Endothelial cell (in vitro differentiated cells): Measurements from ENCODE around the gene HDAC6. TPM values are rescaled to one million over a fixed set of nuclear protein-coding genes. Genes with fewer than 3 reads are reported as not detected.

Experiments used
- DNase-seq: peaks from one replicate; pipeline ENCODE4 v3.0.0; 2021; ENCODE audit warnings: low spot score
- H3K27ac Mint-ChIP-seq: one replicate; pipeline ENCODE4 v1.8.0; 2021; ENCODE audit warnings: mixed read lengths, inconsistent platforms; ENCODE audit not compliant: unreplicated experiment
- H3K27me3 Mint-ChIP-seq: one replicate; pipeline ENCODE4 v1.8.0; 2021; ENCODE audit warnings: mild to moderate bottlenecking, moderate library complexity, mixed read lengths, inconsistent platforms; ENCODE audit not compliant: unreplicated experiment
- H3K36me3 Mint-ChIP-seq: one replicate; pipeline ENCODE4 v1.8.0; 2021; ENCODE audit warnings: mild to moderate bottlenecking, low read depth, mixed read lengths, inconsistent platforms; ENCODE audit not compliant: unreplicated experiment
- H3K4me1 Mint-ChIP-seq: one replicate; pipeline ENCODE4 v1.8.0; 2021; ENCODE audit warnings: mild to moderate bottlenecking, mixed read lengths, inconsistent platforms; ENCODE audit not compliant: unreplicated experiment
- H3K4me3 Mint-ChIP-seq: one replicate; pipeline ENCODE4 v1.8.0; 2021; ENCODE audit warnings: mild to moderate bottlenecking, mixed read lengths, inconsistent platforms; ENCODE audit not compliant: unreplicated experiment
- H3K9me3 Mint-ChIP-seq: one replicate; pipeline ENCODE4 v1.8.0; 2021; ENCODE audit warnings: mixed read lengths, inconsistent platforms; ENCODE audit not compliant: unreplicated experiment
- CTCF ChIP-seq: fragments of 200-600 bp; sonication (generic); IDR thresholded peaks from one replicate; pipeline ENCODE4 v1.5.0; 2021; ENCODE audit warnings: antibody characterized with exemption; ENCODE audit not compliant: unreplicated experiment
- total RNA-seq: library from RNA; stranded (reverse); fragmentation: NEBNext Ultra II Directional; extraction: Animal tissue kit (Norgen Biotek cat#: 25700); gene quantifications from one replicate; pipeline ENCODE4 v1.2.1, GENCODE V29; 2021; ENCODE audit not compliant: unreplicated experiment

The HDAC6 gene
- total RNA-seq, 1 donor from 2014 or later = 122 TPM

- no peak overlapping the region for H3K4me3 Mint-ChIP-seq
- no peaks in the 10 kb centered on the region for H3K9me3 Mint-ChIP-seq
- TF ChIP-seq CTCF = no peak
- no peak overlapping the region for H3K27ac Mint-ChIP-seq
- peaks cover 7% of the 10 kb centered on the region for H3K27me3 Mint-ChIP-seq
- DNase-seq = no peak
- no peaks in the 10 kb centered on the region for H3K36me3 Mint-ChIP-seq
- H3K4me1 Mint-ChIP-seq = no peaks in the 10 kb centered on the region
Measured at GRCh38 chrX:48779399-48779798, 22.5 kb upstream of the HDAC6 start.

GRCh38 chrX:48781705-48782104 is 20.2 kb upstream of the HDAC6 start:
- Mint-ChIP-seq H3K9me3 (no peaks in the 10 kb centered on the region), H3K27me3 (peaks cover 7% of the 10 kb centered on the region), H3K4me1 (no peaks in the 10 kb centered on the region), H3K36me3 (no peaks in the 10 kb centered on the region), H3K4me3 (no peak overlapping the region), H3K27ac (no peak overlapping the region)
- DNase-seq = no peak
- no peak for TF ChIP-seq CTCF

- peaks cover 7% of the 10 kb centered on the region for H3K27me3 Mint-ChIP-seq
- no peaks in the 10 kb centered on the region for H3K36me3 Mint-ChIP-seq
- H3K4me1 Mint-ChIP-seq = no peaks in the 10 kb centered on the region
- no peak for TF ChIP-seq CTCF
- no peaks in the 10 kb centered on the region for H3K9me3 Mint-ChIP-seq
- no peak overlapping the region for H3K4me3 Mint-ChIP-seq
- H3K27ac Mint-ChIP-seq = no peak overlapping the region
- DNase-seq = no peak
Measured at GRCh38 chrX:48782216-48782615, 19.7 kb upstream of the HDAC6 start.

- H3K4me3 Mint-ChIP-seq = no peak overlapping the region
- no peak overlapping the region for H3K27ac Mint-ChIP-seq
- H3K27me3 Mint-ChIP-seq = peaks cover 4% of the 10 kb centered on the region
- H3K4me1 Mint-ChIP-seq = no peaks in the 10 kb centered on the region
- DNase-seq = no peak
- H3K9me3 Mint-ChIP-seq = no peaks in the 10 kb centered on the region
- no peaks in the 10 kb centered on the region for H3K36me3 Mint-ChIP-seq
- no peak for TF ChIP-seq CTCF
Measured at GRCh38 chrX:48782795-48783194, 19.1 kb upstream of the HDAC6 start.

- H3K36me3 Mint-ChIP-seq = no peaks in the 10 kb centered on the region
- DNase-seq = no peak
- peaks cover 4% of the 10 kb centered on the region for H3K27me3 Mint-ChIP-seq
- no peak overlapping the region for H3K4me3 Mint-ChIP-seq
- no peak for TF ChIP-seq CTCF
- H3K27ac Mint-ChIP-seq = no peak overlapping the region
- no peaks in the 10 kb centered on the region for H3K4me1 Mint-ChIP-seq
- no peaks in the 10 kb centered on the region for H3K9me3 Mint-ChIP-seq
Measured at GRCh38 chrX:48784726-48785125, 17.1 kb upstream of the HDAC6 start.
